D721Med (cell line): ENCODE measurements around the gene GALNT2.

Experiments
- DNase-seq: peaks from one replicate; pipeline ENCODE4 v3.0.0; 2011; ENCODE audit warnings: low spot score; ENCODE audit not compliant: insufficient read length
- FAIRE-seq: peaks from 2 replicates; lab custom pipeline; 2011; peaks lifted over from hg19 to GRCh38; lab: Jason Lieb, UNC
- CTCF ChIP-seq: IDR thresholded peaks from 2 replicates; pipeline ENCODE4 v1.5.1; 2012; ENCODE audit warnings: mild to moderate bottlenecking, control low read depth; ENCODE audit not compliant: insufficient read depth; ENCODE audit errors: missing control alignments

GALNT2 gene

GRCh38 chr1:230179249-230179648 is 112.2 kb downstream of the GALNT2 start:
- peak; percentile 79 for FAIRE-seq
- TF ChIP-seq CTCF: no peak
- DNase-seq: no peak

GRCh38 chr1:230185076-230186001 is 118.3 kb downstream of the GALNT2 start:
- DNase-seq: no peak
- TF ChIP-seq CTCF: no peak
- no peak for FAIRE-seq

- DNase-seq (no peak), FAIRE-seq (no peak)
- TF ChIP-seq CTCF: no peak
Observed at GRCh38 chr1:230186003-230186863, 119.2 kb downstream of the GALNT2 start.

GRCh38 chr1:230186874-230187273 is 119.8 kb downstream of the GALNT2 start:
- no peak for TF ChIP-seq CTCF

GRCh38 chr1:230187290-230187689 is 120.3 kb downstream of the GALNT2 start:
- no peak for DNase-seq
- no peak for TF ChIP-seq CTCF
- FAIRE-seq: no peak

More at GRCh38 chr1:230186874-230187273, 119.8 kb downstream of the GALNT2 start:
- FAIRE-seq (no peak), DNase-seq (no peak)

- no peak for TF ChIP-seq CTCF
- DNase-seq (no peak), FAIRE-seq (no peak)
Observed at GRCh38 chr1:230188826-230189225, 121.8 kb downstream of the GALNT2 start.
